Activated CD4-positive, alpha-beta memory T cell treated with anti-CD3 and anti-CD28 coated beads for 36 hours (primary cell): ENCODE data around the gene ADAMTSL5. TPM values are rescaled to one million over a fixed set of nuclear protein-coding genes. Genes with fewer than 3 reads are reported as not detected.

ENCODE experiments used
- CTCF ChIA-PET: fragments of 350-600 bp; sonication (Branson Sonifier 250); formaldehyde crosslinking; loops from one replicate; lab custom pipeline; 2021; ENCODE audit warnings: antibody characterized with exemption, inconsistent platforms; lab: Charles Lee
- POLR2A ChIA-PET: fragments of 350-600 bp; sonication (Branson Sonifier 250); formaldehyde crosslinking; loops from one replicate; lab custom pipeline; 2021; ENCODE audit warnings: antibody characterized with exemption; lab: Charles Lee
- DNase-seq: peaks from one replicate; pipeline ENCODE4 v3.0.0-alpha.2; 2020
- H3K27ac Mint-ChIP-seq: one replicate; pipeline ENCODE4 v1.8.0; 2021; ENCODE audit warnings: mixed read lengths
- H3K27me3 Mint-ChIP-seq: one replicate; pipeline ENCODE4 v1.8.0; 2021; ENCODE audit warnings: mixed read lengths
- H3K36me3 Mint-ChIP-seq: one replicate; pipeline ENCODE4 v1.8.0; 2021; ENCODE audit warnings: mixed read lengths
- H3K4me1 Mint-ChIP-seq: one replicate; pipeline ENCODE4 v1.8.0; 2021; ENCODE audit warnings: low read depth, mixed read lengths
- H3K4me3 Mint-ChIP-seq: one replicate; pipeline ENCODE4 v1.8.0; 2021; ENCODE audit warnings: mild to moderate bottlenecking, mixed read lengths
- H3K9me3 Mint-ChIP-seq: one replicate; pipeline ENCODE4 v1.8.0; 2021; ENCODE audit warnings: mixed read lengths
- intact Hi-C: fragments of 100-400 bp; cut with micrococcal nuclease; formaldehyde crosslinking; loops from one replicate; pipeline ENCODE4 v1.15.1; 2023
- total RNA-seq, 2 experiments: library from RNA; stranded (reverse); gene quantifications; one replicate each; pipeline ENCODE4 v1.2.3, GENCODE V29; 2021

The ADAMTSL5 gene
- total RNA-seq, 2 experiments from 2014 or later = 1.9 to 3.7 TPM

- no peak for DNase-seq
- Mint-ChIP-seq H3K36me3 (no peaks in the 10 kb centered on the region), H3K27me3 (peaks cover 23% of the 10 kb centered on the region), H3K4me3 (no peak overlapping the region), H3K9me3 (no peaks in the 10 kb centered on the region), H3K4me1 (peaks cover 16% of the 10 kb centered on the region), H3K27ac (no peak overlapping the region)
- intact Hi-C loops = no loop called here
- ChIA-PET CTCF (interaction anchor here (1.0 kb wide), 1 partner anchor 16 kb away, joined by 3 read pairs; no protein-coding TSS in a partner anchor), POLR2A (no interaction called here)
These were observed 52.5 kb downstream of the ADAMTSL5 start for GRCh38 chr19:1460033-1460995.

- ChIA-PET CTCF (interaction anchor here (1.4 kb wide), 1 partner anchor 8 kb away, joined by 3 read pairs; no protein-coding TSS in a partner anchor), POLR2A (no interaction called here)
- Mint-ChIP-seq H3K9me3 (no peaks in the 10 kb centered on the region), H3K4me3 (no peak overlapping the region), H3K27ac (no peak overlapping the region), H3K36me3 (no peaks in the 10 kb centered on the region), H3K4me1 (peaks cover 20% of the 10 kb centered on the region), H3K27me3 (peaks cover 27% of the 10 kb centered on the region)
- intact Hi-C loops = loop anchor here (5.0 to 10.0 kb wide), 2 partner anchors 33 to 305 kb away; partner anchors contain the start of genes PCSK4 and REEP6
- no peak for DNase-seq
These were observed 53.3 kb downstream of the ADAMTSL5 start for GRCh38 chr19:1459479-1459878.

GRCh38 chr19:1457892-1458291 is 54.9 kb downstream of the ADAMTSL5 start:
- DNase-seq = no peak
- peaks cover 23% of the 10 kb centered on the region for H3K4me1 Mint-ChIP-seq
- H3K36me3 Mint-ChIP-seq = no peaks in the 10 kb centered on the region
- POLR2A ChIA-PET = no interaction called here
- H3K27me3 Mint-ChIP-seq = peaks cover 33% of the 10 kb centered on the region
- intact Hi-C loops = loop anchor here (5.0 to 10.0 kb wide), 2 partner anchors 34 to 307 kb away; partner anchors contain the start of genes PCSK4 and REEP6
- H3K4me3 Mint-ChIP-seq = no peak overlapping the region
- no peak overlapping the region for H3K27ac Mint-ChIP-seq
- CTCF ChIA-PET = interaction anchor here (1.4 to 1.5 kb wide), 2 partner anchors 10 to 13 kb away, joined by 3 to 9 read pairs; no protein-coding TSS in a partner anchor
- H3K9me3 Mint-ChIP-seq = no peaks in the 10 kb centered on the region

- ChIA-PET POLR2A (no interaction called here), CTCF (interaction anchor here (1.5 kb wide), 1 partner anchor 13 kb away, joined by 9 read pairs; no protein-coding TSS in a partner anchor)
- Mint-ChIP-seq H3K27ac (no peak overlapping the region), H3K36me3 (no peaks in the 10 kb centered on the region), H3K4me3 (no peak overlapping the region), H3K4me1 (peaks cover 23% of the 10 kb centered on the region), H3K9me3 (no peaks in the 10 kb centered on the region), H3K27me3 (peaks cover 40% of the 10 kb centered on the region)
- intact Hi-C loops = loop anchor here (5.0 to 10.0 kb wide), 2 partner anchors 35 to 308 kb away; partner anchors contain the start of genes PCSK4 and REEP6
- no peak for DNase-seq
These were observed 55.6 kb downstream of the ADAMTSL5 start for GRCh38 chr19:1457031-1457739.

- Mint-ChIP-seq H3K9me3 (no peaks in the 10 kb centered on the region), H3K4me3 (no peak overlapping the region), H3K4me1 (peaks cover 23% of the 10 kb centered on the region), H3K27ac (no peak overlapping the region), H3K27me3 (peaks cover 46% of the 10 kb centered on the region), H3K36me3 (no peaks in the 10 kb centered on the region)
- ChIA-PET CTCF (interaction anchor here (0.6 to 1.2 kb wide), 3 partner anchors 11 to 370 kb away, joined by 3 to 7 read pairs (median 3); no protein-coding TSS in a partner anchor), POLR2A (interaction anchor here (1.7 kb wide), 1 partner anchor 16 kb away, joined by 7 read pairs; no protein-coding TSS in a partner anchor)
- DNase-seq = no peak
- intact Hi-C loops = loop anchor here (5.0 to 10.0 kb wide), 2 partner anchors 36 to 308 kb away; partner anchors contain the start of genes PCSK4 and REEP6
These were observed 56.5 kb downstream of the ADAMTSL5 start for GRCh38 chr19:1456121-1456900.

GRCh38 chr19:1455336-1456120 is 57.3 kb downstream of the ADAMTSL5 start:
- peak; percentile 79 for DNase-seq
- Mint-ChIP-seq H3K9me3 (no peaks in the 10 kb centered on the region), H3K4me1 (peaks cover 25% of the 10 kb centered on the region), H3K27ac (peak overlapping the region; percentile 8), H3K36me3 (no peaks in the 10 kb centered on the region), H3K27me3 (peaks cover 54% of the 10 kb centered on the region), H3K4me3 (no peak overlapping the region)
- ChIA-PET POLR2A (interaction anchor here (1.7 kb wide), 1 partner anchor 16 kb away, joined by 7 read pairs; no protein-coding TSS in a partner anchor), CTCF (interaction anchor here (0.6 to 2.4 kb wide), 6 partner anchors 10 to 555 kb away, joined by 3 to 14 read pairs (median 3); no protein-coding TSS in a partner anchor)
- intact Hi-C loops = loop anchor here (5.0 to 10.0 kb wide), 2 partner anchors 37 to 309 kb away; partner anchors contain the start of genes PCSK4 and REEP6

Other genes with a start within 250 kb of the ADAMTSL5 start
- 100 to 1,000 TPM; 171 to 173 TPM for gene CIRBP, start 243.7 kb downstream of the ADAMTSL5 start, total RNA-seq
- gene FAM174C, start 237.5 kb downstream of the ADAMTSL5 start, total RNA-seq = 10 to 100 TPM; 74.8 to 76.1 TPM
- not detected for gene EFNA2, start 227.1 kb downstream of the ADAMTSL5 start, total RNA-seq
- 100 to 1,000 TPM; 117 to 119 TPM for gene NDUFS7, start 129.1 kb downstream of the ADAMTSL5 start, total RNA-seq
- 10 to 100 TPM; 21.0 to 21.1 TPM for gene GAMT, start 111.5 kb downstream of the ADAMTSL5 start, total RNA-seq
- gene DAZAP1, start 105.4 kb downstream of the ADAMTSL5 start, total RNA-seq = 100 to 1,000 TPM; 226 to 242 TPM
- gene RPS15, start 74.6 kb downstream of the ADAMTSL5 start, total RNA-seq = 1,000 to 10,000 TPM; 1,642 to 1,717 TPM
- under 1 TPM; 0.07 to 0.15 TPM for gene APC2, start 62.9 kb downstream of the ADAMTSL5 start, total RNA-seq
- 10 to 100 TPM; 24.4 to 26.9 TPM for gene C19orf25, start 33.8 kb downstream of the ADAMTSL5 start, total RNA-seq
- gene PCSK4, start 22.7 kb downstream of the ADAMTSL5 start, total RNA-seq = 1 to 10 TPM; 1.5 to 2.7 TPM
- gene REEP6, start 21.8 kb downstream of the ADAMTSL5 start, total RNA-seq = 1 to 10 TPM; 1.8 to 1.9 TPM
- not detected for gene PLK5, start 11.1 kb upstream of the ADAMTSL5 start, total RNA-seq
- 1 to 10 TPM; 6.0 to 6.1 TPM for gene MEX3D, start 55.3 kb upstream of the ADAMTSL5 start, total RNA-seq
- gene MBD3, start 79.8 kb upstream of the ADAMTSL5 start, total RNA-seq = 10 to 100 TPM; 67.7 to 71.4 TPM
- 100 to 1,000 TPM; 266 to 277 TPM for gene UQCR11, start 92.4 kb upstream of the ADAMTSL5 start, total RNA-seq
- 10 to 100 TPM; 88.9 to 95.5 TPM for gene TCF3, start 139.6 kb upstream of the ADAMTSL5 start, total RNA-seq
- not detected for gene ONECUT3, start 240.5 kb upstream of the ADAMTSL5 start, total RNA-seq